Central memory CD8-positive, alpha-beta T cell (primary cell): ENCODE measurements around the gene TMEM225.
"Not testable (repeated sequence)": the region's sequence is repeated elsewhere in the genome, so short reads cannot be mapped to it uniquely, and the experiment has no call there.

Source experiments
- ATAC-seq: fragments of 150-1000 bp; cut with Tn5 transposase; replicated peaks from 2 replicates; pipeline ENCODE4 v1.10.0; 2022; ENCODE audit warnings: mild to moderate bottlenecking, moderate FRiP score, moderate number of reproducible peaks; ENCODE audit not compliant: poor library complexity, severe bottlenecking; ENCODE audit errors: extremely low read depth
- DNase-seq, 2 donors: peaks; one replicate each; pipeline ENCODE4 v3.0.0; 2021; ENCODE audit warnings: low spot score in 2 of 2
- H3K27ac Mint-ChIP-seq: one replicate; pipeline ENCODE4 v1.8.0; 2022; ENCODE audit warnings: low read depth, mild to moderate bottlenecking, moderate library complexity, mixed read lengths
- H3K27me3 Mint-ChIP-seq: one replicate; pipeline ENCODE4 v1.8.0; 2022; ENCODE audit warnings: mixed read lengths
- H3K36me3 Mint-ChIP-seq: one replicate; pipeline ENCODE4 v1.8.0; 2022; ENCODE audit warnings: mild to moderate bottlenecking, moderate library complexity, mixed read lengths; ENCODE audit not compliant: insufficient read depth
- H3K4me1 Mint-ChIP-seq: one replicate; pipeline ENCODE4 v1.8.0; 2022; ENCODE audit warnings: mixed read lengths
- H3K4me3 Mint-ChIP-seq: one replicate; pipeline ENCODE4 v1.8.0; 2022; ENCODE audit warnings: mild to moderate bottlenecking, moderate library complexity, mixed read lengths
- H3K9me3 Mint-ChIP-seq: one replicate; pipeline ENCODE4 v1.8.0; 2022; ENCODE audit warnings: mixed read lengths

The TMEM225 gene, protein sequence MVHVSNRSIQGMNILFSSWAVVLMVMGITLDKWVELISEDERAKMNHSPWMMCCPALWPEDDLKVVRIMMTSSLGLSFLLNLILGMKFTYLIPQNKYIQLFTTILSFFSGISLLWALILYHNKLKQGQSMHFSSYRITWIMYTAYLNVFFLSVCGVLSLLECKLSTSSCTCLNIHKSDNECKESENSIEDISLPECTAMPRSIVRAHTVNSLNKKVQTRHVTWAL

DNA sequence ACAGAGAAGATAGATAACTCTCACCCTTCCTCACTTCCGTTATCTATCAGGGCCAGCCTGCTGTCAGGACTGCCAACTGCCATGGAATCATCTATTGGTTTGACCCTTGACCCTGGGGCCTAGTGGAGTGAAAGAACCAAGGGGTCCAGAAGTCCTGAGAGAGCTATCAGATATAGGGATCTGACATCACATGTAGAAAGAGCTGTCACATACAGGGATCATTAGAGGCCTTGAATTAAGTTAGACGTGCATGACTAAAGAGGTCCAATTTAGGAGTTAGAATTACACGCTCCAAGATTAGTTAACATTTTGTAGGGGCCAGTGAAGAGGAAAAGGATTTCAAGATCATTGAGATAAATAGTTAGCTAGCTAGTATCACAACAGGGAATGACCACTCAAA, at the start of gene TMEM225:
TSS of gene TMEM225 (minus strand) at position 101 of the 400 bp plus-strand sequence. CDS start 245 bp downstream, outside the sequence.
- Mint-ChIP-seq H3K4me3 (no peak within 1 kb of the TSS), H3K27me3 (no peaks in the 10 kb centered on the region), H3K9me3 (no peaks in the 10 kb centered on the region), H3K4me1 (no peaks in the 10 kb centered on the region), H3K27ac (no peak within 1 kb of the TSS), H3K36me3 (no peaks in the 10 kb centered on the region)
- DNase-seq: no peak
- no peak for ATAC-seq

DNA sequence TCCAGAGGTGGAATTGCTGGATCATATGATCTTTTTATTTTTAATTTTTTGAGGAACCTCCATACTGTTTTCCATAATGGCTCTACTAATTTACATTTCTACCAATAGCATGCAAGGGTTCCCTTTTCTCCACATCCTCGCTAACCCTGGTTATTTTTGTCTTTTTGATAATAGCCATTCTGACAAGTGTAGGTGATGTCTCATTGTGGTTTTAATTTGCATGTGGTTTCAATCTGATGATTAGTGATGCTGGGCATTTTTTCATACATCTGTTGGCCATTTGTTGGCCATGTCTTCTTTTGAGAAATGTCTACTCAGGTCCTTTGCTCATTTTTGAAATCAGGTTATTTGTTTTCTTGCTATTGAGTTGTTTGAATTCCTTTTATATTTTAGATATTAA, 38.6 kb upstream of the TMEM225 start:
- ATAC-seq: no peak
- no peak overlapping the region for H3K27ac Mint-ChIP-seq
- DNase-seq: no peak
- no peaks in the 10 kb centered on the region for H3K36me3 Mint-ChIP-seq
- H3K4me3 Mint-ChIP-seq: no peak overlapping the region
- no peaks in the 10 kb centered on the region for H3K4me1 Mint-ChIP-seq
- H3K9me3 Mint-ChIP-seq: no peaks in the 10 kb centered on the region
- no peaks in the 10 kb centered on the region for H3K27me3 Mint-ChIP-seq

DNA sequence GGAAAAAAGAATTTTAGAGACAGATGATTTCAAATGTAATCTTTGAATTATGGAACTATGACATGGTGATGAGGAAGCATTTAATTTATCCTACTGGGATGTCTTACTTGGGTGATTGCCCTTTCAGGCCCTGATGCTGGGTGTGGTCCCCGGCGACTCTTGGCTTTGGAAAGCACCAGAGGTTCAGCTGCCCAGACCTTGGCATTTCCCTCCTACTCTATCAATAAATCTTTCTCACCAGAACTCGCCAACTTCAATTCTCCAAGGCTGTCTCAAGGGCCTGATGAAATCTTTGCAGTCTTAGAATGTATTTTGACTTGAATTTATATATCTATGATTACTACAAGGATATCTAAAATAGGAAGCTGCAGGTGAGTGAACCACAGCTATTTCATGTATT, 35.5 kb upstream of the TMEM225 start:
- Mint-ChIP-seq H3K9me3 (no peaks in the 10 kb centered on the region), H3K4me3 (no peak overlapping the region), H3K36me3 (no peaks in the 10 kb centered on the region), H3K27ac (no peak overlapping the region), H3K27me3 (no peaks in the 10 kb centered on the region), H3K4me1 (no peaks in the 10 kb centered on the region)
- DNase-seq (no peak), ATAC-seq (no peak)

DNA sequence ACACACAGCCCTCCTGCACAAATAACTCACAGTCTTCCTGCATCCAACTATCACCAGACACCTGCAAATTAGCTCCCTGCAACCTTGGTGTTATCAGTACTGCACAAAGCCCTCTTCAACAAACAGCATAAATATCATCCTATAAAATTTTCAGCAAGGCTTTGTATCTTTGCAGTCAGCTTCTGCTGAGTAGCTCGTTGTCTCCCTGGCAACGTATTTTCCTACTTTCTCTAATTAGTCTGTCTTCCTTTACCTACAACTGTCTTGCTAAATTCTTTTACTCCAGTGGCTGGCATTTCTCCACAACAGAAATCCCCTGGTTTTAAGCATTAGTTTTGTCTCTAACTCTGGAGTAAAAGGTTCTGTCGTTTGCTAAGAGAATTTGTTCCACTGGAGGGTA, 20.4 kb upstream of the TMEM225 start:
- Mint-ChIP-seq H3K4me1 (no peaks in the 10 kb centered on the region), H3K4me3 (no peak overlapping the region), H3K27ac (no peak overlapping the region), H3K36me3 (no peaks in the 10 kb centered on the region), H3K9me3 (peaks cover 6% of the 10 kb centered on the region), H3K27me3 (no peaks in the 10 kb centered on the region)
- DNase-seq (no peak), ATAC-seq (no peak)

DNA sequence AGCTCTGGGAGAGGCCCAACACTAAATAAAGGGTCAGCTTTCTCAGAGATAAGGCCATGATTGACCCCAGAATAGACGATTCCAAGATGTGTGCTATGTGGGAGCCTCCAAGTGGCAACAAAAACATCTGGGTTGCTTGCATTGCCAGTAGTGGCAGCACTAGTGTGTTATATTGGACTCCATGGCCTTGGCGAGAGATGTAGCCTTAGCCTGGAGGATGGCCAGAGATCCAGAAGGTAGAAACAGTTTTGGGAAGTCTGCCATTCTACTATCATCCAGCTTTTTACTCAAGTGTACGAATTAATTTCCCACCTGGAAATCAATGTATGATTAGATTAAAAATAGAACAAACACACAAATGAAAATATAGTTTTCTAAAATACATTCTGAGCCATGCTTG, 19.5 kb upstream of the TMEM225 start:
- peaks cover 6% of the 10 kb centered on the region for H3K9me3 Mint-ChIP-seq
- no peak overlapping the region for H3K27ac Mint-ChIP-seq
- H3K36me3 Mint-ChIP-seq: no peaks in the 10 kb centered on the region
- ATAC-seq (no peak), DNase-seq (no peak)
- H3K27me3 Mint-ChIP-seq: no peaks in the 10 kb centered on the region
- no peaks in the 10 kb centered on the region for H3K4me1 Mint-ChIP-seq
- H3K4me3 Mint-ChIP-seq: no peak overlapping the region

GRCh38 chr11:123903932-123904331, 18.5 kb upstream of the TMEM225 start:
- no peak for DNase-seq
- no peaks in the 10 kb centered on the region for H3K36me3 Mint-ChIP-seq
- H3K27me3 Mint-ChIP-seq: no peaks in the 10 kb centered on the region
- no peaks in the 10 kb centered on the region for H3K4me1 Mint-ChIP-seq
- no peak overlapping the region for H3K27ac Mint-ChIP-seq
- no peak for ATAC-seq
- no peak overlapping the region for H3K4me3 Mint-ChIP-seq
- H3K9me3 Mint-ChIP-seq: peaks cover 6% of the 10 kb centered on the region

GRCh38 chr11:123901867-123902266, 16.4 kb upstream of the TMEM225 start, which contains the start of gene OR8D4:
Gene OR8D4 (plus strand): TSS chr11:123902167. CDS start chr11:123906432, 4,265 bp downstream.
- H3K27me3 Mint-ChIP-seq: no peaks in the 10 kb centered on the region
- H3K36me3 Mint-ChIP-seq: no peaks in the 10 kb centered on the region
- ATAC-seq (no peak), DNase-seq (no peak)
- no peak within 1 kb of the TSS for H3K27ac Mint-ChIP-seq
- H3K9me3 Mint-ChIP-seq: no peaks in the 10 kb centered on the region
- no peaks in the 10 kb centered on the region for H3K4me1 Mint-ChIP-seq
- no peak within 1 kb of the TSS for H3K4me3 Mint-ChIP-seq

DNA sequence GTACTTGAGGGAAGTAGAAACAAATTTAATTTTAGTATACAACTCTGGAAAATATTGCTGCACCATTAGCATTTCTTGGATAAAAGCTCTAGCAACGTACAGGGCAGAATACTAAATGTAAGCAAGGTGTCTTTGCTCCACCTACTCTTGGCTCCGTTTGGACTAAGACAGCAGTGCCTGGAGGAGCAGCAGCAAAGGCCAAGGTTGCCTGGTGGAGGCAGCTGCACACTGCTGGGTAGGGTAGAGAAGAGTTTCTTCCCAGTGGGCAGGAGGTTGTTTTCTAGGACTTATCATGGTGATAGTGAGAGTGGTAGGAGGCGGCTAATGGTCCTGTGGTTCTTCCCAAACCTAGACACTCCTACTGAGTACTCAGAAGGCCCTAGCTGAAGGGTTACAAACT, 14.3 kb upstream of the TMEM225 start:
- H3K4me3 Mint-ChIP-seq: no peak overlapping the region
- no peak overlapping the region for H3K27ac Mint-ChIP-seq
- H3K9me3 Mint-ChIP-seq: no peaks in the 10 kb centered on the region
- ATAC-seq (no peak), DNase-seq (no peak)
- H3K36me3 Mint-ChIP-seq: no peaks in the 10 kb centered on the region
- H3K4me1 Mint-ChIP-seq: no peaks in the 10 kb centered on the region
- H3K27me3 Mint-ChIP-seq: peaks cover 8% of the 10 kb centered on the region

GRCh38 chr11:123892031-123892430, 6.6 kb upstream of the TMEM225 start:
- Mint-ChIP-seq H3K27ac (no peak overlapping the region), H3K27me3 (peaks cover 19% of the 10 kb centered on the region), H3K4me3 (no peak overlapping the region), H3K36me3 (peaks cover 2% of the 10 kb centered on the region), H3K4me1 (no peaks in the 10 kb centered on the region), H3K9me3 (no peaks in the 10 kb centered on the region)
- no peak for ATAC-seq
- no peak for DNase-seq

DNA sequence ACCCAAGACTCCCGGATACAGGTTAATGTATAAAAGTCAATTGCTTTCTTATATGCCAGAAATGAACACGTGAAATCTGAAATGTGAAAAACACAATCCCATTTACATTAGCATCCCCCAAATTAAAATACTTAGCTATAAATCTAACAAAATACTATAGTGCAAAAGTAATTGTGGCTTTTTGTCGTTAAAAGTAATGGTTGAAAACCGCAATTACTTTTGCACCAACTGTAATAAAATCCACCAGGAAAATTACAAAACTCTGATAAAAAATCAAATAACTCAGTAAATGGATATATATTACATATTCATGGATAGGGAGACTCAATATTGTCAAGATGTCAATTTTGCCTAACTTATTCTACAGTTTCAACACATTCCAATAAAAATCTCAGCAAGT, 4.6 kb downstream of the TMEM225 start:
- no peak overlapping the region for H3K27ac Mint-ChIP-seq
- no peak for DNase-seq

GRCh38 chr11:123867795-123868194, 17.7 kb downstream of the TMEM225 start:
- not testable (repeated sequence) for H3K27ac Mint-ChIP-seq, ATAC-seq, DNase-seq, H3K4me1 Mint-ChIP-seq, H3K9me3 Mint-ChIP-seq, H3K27me3 Mint-ChIP-seq, H3K36me3 Mint-ChIP-seq, H3K4me3 Mint-ChIP-seq

More for the DNA sequence above, 4.6 kb downstream of the TMEM225 start:
- H3K4me3 Mint-ChIP-seq: no peak overlapping the region
- no peaks in the 10 kb centered on the region for H3K4me1 Mint-ChIP-seq
- no peaks in the 10 kb centered on the region for H3K36me3 Mint-ChIP-seq
- ATAC-seq: no peak
- H3K27me3 Mint-ChIP-seq: no peaks in the 10 kb centered on the region
- no peaks in the 10 kb centered on the region for H3K9me3 Mint-ChIP-seq

- not testable (repeated sequence) for H3K27me3 Mint-ChIP-seq, H3K27ac Mint-ChIP-seq, H3K36me3 Mint-ChIP-seq
These were observed 20.2 kb downstream of the TMEM225 start for GRCh38 chr11:123865293-123865692.

GRCh38 chr11:123859731-123860130, 25.7 kb downstream of the TMEM225 start:
- ATAC-seq: no peak
- H3K27me3 Mint-ChIP-seq: no peaks in the 10 kb centered on the region
- no peak overlapping the region for H3K4me3 Mint-ChIP-seq
- peaks cover 6% of the 10 kb centered on the region for H3K9me3 Mint-ChIP-seq
- H3K4me1 Mint-ChIP-seq: no peaks in the 10 kb centered on the region
- no peak overlapping the region for H3K27ac Mint-ChIP-seq
- H3K36me3 Mint-ChIP-seq: no peaks in the 10 kb centered on the region
- no peak for DNase-seq

More at GRCh38 chr11:123865293-123865692, 20.2 kb downstream of the TMEM225 start:
- not testable (repeated sequence) for H3K9me3 Mint-ChIP-seq, DNase-seq, H3K4me1 Mint-ChIP-seq, H3K4me3 Mint-ChIP-seq, ATAC-seq
